Fibroblast of lung (primary cell): ENCODE measurements around the gene TARBP1. TPM values are rescaled to one million over a fixed set of nuclear protein-coding genes. Genes with fewer than 3 reads are reported as not detected.

ENCODE experiments used
- DNase-seq, 2 donors: peaks; one replicate each; pipeline versions ENCODE4 v3.0.0 to v3.0.0-alpha.2; 2010; ENCODE audit warnings: low read depth in 2 of 2
- H2AFZ ChIP-seq: 2 replicates; pipeline ENCODE4 v1.5.1; 2012; ENCODE audit warnings: low read length, control low read depth, inconsistent platforms
- H3K27ac ChIP-seq: 2 replicates; pipeline ENCODE4 v1.5.1; 2011; ENCODE audit warnings: low read length, control low read depth; ENCODE audit not compliant: insufficient read depth
- H3K27me3 ChIP-seq: 2 replicates; pipeline ENCODE4 v1.5.1; 2011; ENCODE audit warnings: mild to moderate bottlenecking, low read length; ENCODE audit not compliant: control insufficient read depth, insufficient read depth
- H3K36me3 ChIP-seq: 2 replicates; pipeline ENCODE4 v1.5.1; 2011; ENCODE audit warnings: low read length; ENCODE audit not compliant: control insufficient read depth, insufficient read depth
- H3K4me1 ChIP-seq: 2 replicates; pipeline ENCODE4 v1.5.1; 2011; ENCODE audit warnings: low read length; ENCODE audit not compliant: control insufficient read depth, insufficient read depth; ENCODE audit errors: extremely low read depth
- H3K4me2 ChIP-seq: 2 replicates; pipeline ENCODE4 v1.5.1; 2011; ENCODE audit warnings: low read length, control low read depth; ENCODE audit not compliant: insufficient read depth; ENCODE audit errors: extremely low read depth
- H3K4me3 ChIP-seq, 4 experiments: fragments of 200-600 bp in 1 of 4; sonication (generic) in 1 of 4; replicated peaks in 1 of 4; 2 replicates each; pipeline ENCODE4 v1.5.1; 2011 to 2016; ENCODE audit warnings: low read length in 4 of 4, low read depth in 3 of 4, mild to moderate bottlenecking in 3 of 4, control low read depth in 2 of 4, inconsistent platforms in 1 of 4, mixed read lengths in 1 of 4; ENCODE audit not compliant: insufficient read depth in 1 of 4; ENCODE audit errors: control extremely low read depth in 1 of 4
- H3K79me2 ChIP-seq: 2 replicates; pipeline ENCODE4 v1.5.1; 2012; ENCODE audit warnings: mild to moderate bottlenecking, low read length, inconsistent platforms; ENCODE audit not compliant: control insufficient read depth, insufficient read depth
- H3K9ac ChIP-seq: 2 replicates; pipeline ENCODE4 v1.5.1; 2011; ENCODE audit warnings: mild to moderate bottlenecking, low read length, control low read depth; ENCODE audit not compliant: insufficient read depth
- H3K9me3 ChIP-seq: 2 replicates; pipeline ENCODE4 v1.5.1; 2012; ENCODE audit warnings: low read depth, low read length; ENCODE audit not compliant: control insufficient read depth, insufficient read depth
- H4K20me1 ChIP-seq: 2 replicates; pipeline ENCODE4 v1.5.1; 2011; ENCODE audit warnings: low read length; ENCODE audit not compliant: control insufficient read depth, insufficient read depth; ENCODE audit errors: extremely low read depth
- CTCF ChIP-seq, 2 donors: IDR thresholded peaks in 1 of 2; conservative IDR thresholded peaks in 1 of 2; 1 replicate in 1 of 2; 2 replicates in 1 of 2; pipeline ENCODE4 v1.5.1; 2011 to 2012; ENCODE audit warnings: low read length in 2 of 2, control low read depth in 1 of 2, inconsistent platforms in 1 of 2, low read depth in 1 of 2, mild to moderate bottlenecking in 1 of 2
- EZH2 ChIP-seq: IDR thresholded peaks from 2 replicates; pipeline ENCODE4 v1.5.1; 2012; ENCODE audit warnings: low read length, control low read depth, mild to moderate bottlenecking; ENCODE audit errors: missing control alignments
- polyA plus RNA-seq, 2 donors: library from polyadenylated mRNA; depleted of rRNA in 1 of 2; stranded (reverse) in 1 of 2; unstranded in 1 of 2; fragments of >200 nt; gene quantifications; 2 replicates each; pipeline ENCODE4 v1.2.1, GENCODE V29; 2011 to 2012; ENCODE audit warnings: missing spikeins in 1 of 2
- total RNA-seq: library from RNA; depleted of rRNA; stranded (reverse); fragments of >200 nt; gene quantifications from 2 replicates; pipeline ENCODE4 v1.2.1, GENCODE V29; 2014

Gene TARBP1
- total and polyA plus RNA-seq, 2 donors (not counting 1 experiment from before 2014, with no cell fraction given), result 11.6 to 20.6 TPM

DNA sequence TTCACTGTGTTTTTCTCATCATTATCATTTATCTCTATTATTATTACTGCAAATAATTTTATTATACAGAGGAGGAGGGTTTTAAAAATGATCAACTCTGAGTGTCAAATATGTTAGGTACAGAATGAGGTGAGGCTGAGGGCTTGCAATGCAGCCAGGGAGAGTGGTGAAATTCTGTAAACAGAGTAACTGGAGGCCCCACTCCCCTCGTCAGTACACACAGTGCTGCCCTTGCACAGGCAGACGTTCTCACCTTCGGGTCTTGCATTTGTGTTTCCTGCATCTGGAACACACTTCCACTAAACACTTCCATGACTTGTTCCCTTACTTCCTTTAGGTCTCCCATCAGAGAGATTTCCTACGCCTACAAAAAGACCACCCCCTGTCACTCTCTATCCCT is 130.0 kb downstream of the TARBP1 start:
- DNase-seq, result no peak
- Histone ChIP-seq H3K4me2 (no peak overlapping the region), H3K9ac (no peak overlapping the region), H3K27ac (no peak overlapping the region), H3K27me3 (no peaks in the 10 kb centered on the region), H3K4me1 (no peaks in the 10 kb centered on the region), H4K20me1 (no peaks in the 10 kb centered on the region), H3K79me2 (no peaks in the 10 kb centered on the region), H3K4me3 (no peak overlapping the region), H2AFZ (no peak overlapping the region), H3K9me3 (no peaks in the 10 kb centered on the region), H3K36me3 (no peaks in the 10 kb centered on the region)
- no peak for TF ChIP-seq EZH2
- TF ChIP-seq CTCF (conservative IDR thresholded peaks at IDR 0.05 in 1 of 2, IDR thresholded peaks at IDR 0.05 in 1 of 2; ENCODE audit: low read depth in 1 of 2, low read length in 2 of 2), result no peak

- Histone ChIP-seq H3K4me1 (no peaks in the 10 kb centered on the region), H3K4me2 (no peak overlapping the region)
- no peak for DNase-seq
These were observed 133.7 kb downstream of the TARBP1 start for GRCh38 chr1:234345237-234345636.

DNA sequence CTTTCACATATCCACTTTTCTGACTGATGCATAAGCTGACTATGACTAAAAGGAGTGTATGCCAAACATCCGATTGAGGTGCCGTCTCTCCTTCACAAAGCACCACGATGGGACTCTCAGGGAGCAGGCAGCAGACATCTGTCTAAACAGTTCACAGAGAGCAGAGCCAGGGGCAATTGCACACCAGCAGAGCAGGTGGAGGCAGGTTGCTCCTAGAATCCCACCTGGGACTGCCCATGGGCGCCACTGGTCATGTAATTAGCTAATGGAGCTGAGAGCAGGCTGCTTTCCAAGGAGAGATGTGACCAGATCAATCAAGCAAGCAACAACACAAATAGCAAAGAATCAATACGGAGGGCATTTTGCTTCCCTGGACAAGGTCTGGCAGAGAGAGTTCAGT is 136.2 kb downstream of the TARBP1 start:
- no peaks in the 10 kb centered on the region for H3K4me1 ChIP-seq
- H2AFZ ChIP-seq, result no peak overlapping the region
- H3K4me3 ChIP-seq, result no peak overlapping the region
- H3K27ac ChIP-seq, result no peak overlapping the region
- no peaks in the 10 kb centered on the region for H4K20me1 ChIP-seq
- DNase-seq, result no peak
- H3K4me2 ChIP-seq, result no peak overlapping the region
- H3K79me2 ChIP-seq, result no peaks in the 10 kb centered on the region
- H3K36me3 ChIP-seq, result no peaks in the 10 kb centered on the region
- no peak overlapping the region for H3K9ac ChIP-seq
- TF ChIP-seq CTCF (conservative IDR thresholded peaks at IDR 0.05 in 1 of 2, IDR thresholded peaks at IDR 0.05 in 1 of 2; ENCODE audit: low read depth in 1 of 2, low read length in 2 of 2) (no peak), EZH2 (no peak)
- H3K27me3 ChIP-seq, result no peaks in the 10 kb centered on the region
- no peaks in the 10 kb centered on the region for H3K9me3 ChIP-seq

More at GRCh38 chr1:234345237-234345636, 133.7 kb downstream of the TARBP1 start:
- H3K27me3 ChIP-seq, result no peaks in the 10 kb centered on the region
- no peaks in the 10 kb centered on the region for H3K36me3 ChIP-seq
- no peaks in the 10 kb centered on the region for H4K20me1 ChIP-seq
- no peak overlapping the region for H3K4me3 ChIP-seq
- no peak overlapping the region for H3K27ac ChIP-seq
- TF ChIP-seq CTCF (conservative IDR thresholded peaks at IDR 0.05 in 1 of 2, IDR thresholded peaks at IDR 0.05 in 1 of 2; ENCODE audit: low read depth in 1 of 2, low read length in 2 of 2), result no peak
- no peak for TF ChIP-seq EZH2
- H3K9me3 ChIP-seq, result no peaks in the 10 kb centered on the region
- H3K9ac ChIP-seq, result no peak overlapping the region
- no peak overlapping the region for H2AFZ ChIP-seq
- no peaks in the 10 kb centered on the region for H3K79me2 ChIP-seq

Other genes starting within 250 kb of the TARBP1 start
- 24.1 and 27.7 TPM in 2 replicates for gene COA6, start 105.7 kb downstream of the TARBP1 start, total RNA-seq
- 21.7 and 28.1 TPM in 2 replicates for gene COA6, start 105.7 kb downstream of the TARBP1 start, polyA plus RNA-seq
- 71.8 and 113 TPM in 2 replicates for gene IRF2BP2, start 131.0 kb upstream of the TARBP1 start, total RNA-seq
- 17.8 and 28.2 TPM in 2 replicates for gene IRF2BP2, start 131.0 kb upstream of the TARBP1 start, polyA plus RNA-seq